HepG2 (cell line): ENCODE results near the gene AARS2. TPM values are rescaled to one million over a fixed set of nuclear protein-coding genes. Genes with fewer than 3 reads are reported as not detected.
A peak's percentile ranks its signal among the peaks of the same experiment; 100 is the strongest.

Experiments
- ATAC-seq: fragments of 200-7000 bp; cut with Tn5 transposase; 3 replicates; pipeline ENCODE4 v1.9.1; 2020; ENCODE audit warnings: mild to moderate bottlenecking, moderate library complexity
- BruUV-seq: library from RNA; stranded (reverse); fragments of 400-500 nt; replicated peaks from 2 replicates; lab custom pipeline; 2021; lab: Mats Ljungman, UMichigan
- CTCF ChIA-PET: fragments of 300-600 bp; formaldehyde crosslinking; extraction: SDS; loops from one replicate; lab custom pipeline; 2021; ENCODE audit warnings: low total read pairs, inconsistent platforms, low intra/inter-chr PET ratio; lab: Yijun Ruan, JAX
- POLR2A ChIA-PET: fragments of 350-600 bp; sonication (Branson Sonifier 250); formaldehyde crosslinking; loops from one replicate; lab custom pipeline; 2020; ENCODE audit warnings: antibody characterized with exemption, inconsistent platforms; lab: Yijun Ruan, JAX
- DNase-seq: peaks from one replicate; pipeline ENCODE4 v3.0.0-alpha.2; 2015; ENCODE audit warnings: low spot score
- FAIRE-seq: peaks from 3 replicates; lab custom pipeline; 2011; peaks lifted over from hg19 to GRCh38; lab: Jason Lieb, UNC
- H2AFZ ChIP-seq: one replicate; pipeline ENCODE4 v1.6.1; 2011; ENCODE audit warnings: low read length, inconsistent platforms
- H3K27ac ChIP-seq: fragments of 300-600 bp; 3 replicates; pipeline ENCODE4 v1.8.0; 2011; ENCODE audit warnings: mixed run types, mild to moderate bottlenecking, mixed read lengths, low read length, inconsistent platforms; ENCODE audit not compliant: insufficient read depth; ENCODE audit errors: extremely low read length
- H3K27me3 ChIP-seq, 2 experiments: fragments of 200-600 bp in 1 of 2; 2 replicates in 1 of 2; 3 replicates in 1 of 2; pipeline versions ENCODE4 v1.6.0 to v1.8.0; 2011; ENCODE audit warnings: low read length in 2 of 2, mild to moderate bottlenecking in 2 of 2, moderate library complexity in 2 of 2, inconsistent platforms in 1 of 2; ENCODE audit not compliant: insufficient read depth in 2 of 2, control insufficient read depth in 1 of 2
- H3K36me3 ChIP-seq, 2 experiments: fragments of 200-600 bp in 1 of 2; replicated peaks in 1 of 2; 2 replicates in 1 of 2; 3 replicates in 1 of 2; pipeline versions ENCODE4 v1.5.1 to v1.8.0; 2011; ENCODE audit warnings: low read length in 2 of 2, inconsistent platforms in 1 of 2; ENCODE audit not compliant: insufficient read depth in 2 of 2, control insufficient read depth in 1 of 2
- H3K4me1 ChIP-seq: 2 replicates; pipeline ENCODE4 v1.5.1; 2012; ENCODE audit warnings: low read length, inconsistent platforms; ENCODE audit not compliant: insufficient read depth
- H3K4me2 ChIP-seq: 2 replicates; pipeline ENCODE4 v1.6.0; 2011; ENCODE audit warnings: low read depth, low read length, inconsistent platforms
- H3K4me3 ChIP-seq, 3 experiments: fragments of 200-600 bp in 1 of 3; sonication (generic), shearing (Covaris generic) in 1 of 3; replicated peaks in 1 of 3; 2 replicates each; pipeline ENCODE4 v1.5.1; 2011 to 2016; ENCODE audit warnings: low read length in 3 of 3, inconsistent platforms in 2 of 3, low read depth in 2 of 3, mild to moderate bottlenecking in 2 of 3, control low read depth in 1 of 3, mixed read lengths in 1 of 3; ENCODE audit not compliant: insufficient read depth in 1 of 3
- H3K79me2 ChIP-seq: one replicate; pipeline ENCODE4 v1.6.1; 2011; ENCODE audit warnings: low read length, inconsistent platforms; ENCODE audit not compliant: insufficient read depth
- H3K9ac ChIP-seq: 2 replicates; pipeline ENCODE4 v1.6.0; 2011; ENCODE audit warnings: mild to moderate bottlenecking, low read depth, low read length, inconsistent platforms; ENCODE audit not compliant: insufficient read depth
- H3K9me3 ChIP-seq: 2 replicates; pipeline ENCODE4 v1.5.1; 2012; ENCODE audit warnings: mild to moderate bottlenecking, low read length
- H4K20me1 ChIP-seq: 2 replicates; pipeline ENCODE4 v1.6.0; 2011; ENCODE audit warnings: inconsistent platforms, mild to moderate bottlenecking, low read length, moderate library complexity; ENCODE audit not compliant: insufficient read depth
- AGO1 ChIP-seq: fragments of 200-400 bp; formaldehyde crosslinking; IDR thresholded peaks from 2 replicates; pipeline ENCODE4 v1.6.1; 2017; ENCODE audit warnings: mild to moderate bottlenecking, low read depth, low read length, moderate library complexity; ENCODE audit not compliant: poor library complexity, severe bottlenecking
- AGO2 ChIP-seq: fragments of 200-400 bp; formaldehyde crosslinking; optimal IDR thresholded peaks from 2 replicates; pipeline ENCODE3; 2017; ENCODE audit warnings: mild to moderate bottlenecking, low read depth, low read length, moderate library complexity
- ATM ChIP-seq: fragments of 450-650 bp; IDR thresholded peaks from 2 replicates; pipeline ENCODE4 v1.7.1; 2017; ENCODE audit warnings: mild to moderate bottlenecking, borderline replicate concordance
- CHD2 ChIP-seq: IDR thresholded peaks from 2 replicates; pipeline ENCODE4 v1.6.1; 2011; ENCODE audit warnings: low read depth, low read length, improper control_type of control experiment
- GABPB1 ChIP-seq: IDR thresholded peaks from 2 replicates; pipeline ENCODE4 v1.6.1; 2016; ENCODE audit warnings: mild to moderate bottlenecking, missing genetic modification reagents, moderate library complexity, missing compliant biosample characterization
- GATA4 ChIP-seq: sonication (generic); IDR thresholded peaks from 2 replicates; pipeline ENCODE4 v1.6.1; 2016; ENCODE audit warnings: antibody characterized with exemption, low read depth, borderline replicate concordance
- KDM1A ChIP-seq: IDR thresholded peaks from 2 replicates; pipeline ENCODE4 v1.6.1; 2016; ENCODE audit warnings: missing compliant biosample characterization
- KDM3A ChIP-seq: IDR thresholded peaks from 2 replicates; pipeline ENCODE4 v1.6.1; 2018; ENCODE audit warnings: low read depth, missing compliant biosample characterization
- KLF6 ChIP-seq: IDR thresholded peaks from 2 replicates; pipeline ENCODE4 v1.8.0; 2016; ENCODE audit warnings: missing biosample characterization, missing genetic modification reagents
- KLF9 ChIP-seq: IDR thresholded peaks from 2 replicates; pipeline ENCODE4 v1.6.1; 2016; ENCODE audit warnings: low read depth
- LCORL ChIP-seq, 2 experiments: fragments of 450-650 bp in 1 of 2; sonication (generic) in 1 of 2; formaldehyde crosslinking in 1 of 2; IDR thresholded peaks; 2 replicates each; pipeline versions ENCODE4 v1.5.0 to v1.6.1; 2017 to 2020; ENCODE audit warnings: antibody characterized with exemption in 1 of 2, missing genetic modification reagents in 1 of 2
- MZF1 ChIP-seq: sonication (generic); formaldehyde crosslinking; IDR thresholded peaks from 2 replicates; pipeline ENCODE4 v1.8.1; 2023; ENCODE audit warnings: mild to moderate bottlenecking, missing genetic modification reagents, borderline replicate concordance
- NBN ChIP-seq: fragments of 450-650 bp; conservative IDR thresholded peaks from 2 replicates; pipeline ENCODE4 v1.6.1; 2017
- NCOR1 ChIP-seq: fragments of 200-600 bp; sonication (generic); IDR thresholded peaks from 2 replicates; pipeline ENCODE4 v1.7.0; 2017; ENCODE audit warnings: antibody characterized with exemption, low read length, borderline replicate concordance
- NFKB2 ChIP-seq: sonication (generic); formaldehyde crosslinking; IDR thresholded peaks from 2 replicates; pipeline ENCODE4 v1.4.0; 2020; ENCODE audit warnings: missing genetic modification reagents, borderline replicate concordance
- POLR2A ChIP-seq, 2 experiments: IDR thresholded peaks; 2 replicates each; pipeline ENCODE4 v1.6.1; 2011; ENCODE audit warnings: low read depth in 2 of 2, low read length in 2 of 2, mild to moderate bottlenecking in 1 of 2, moderate library complexity in 1 of 2; ENCODE audit not compliant: insufficient read depth in 1 of 2
- POLR2AphosphoS2 ChIP-seq: IDR thresholded peaks from 2 replicates; pipeline ENCODE4 v1.6.1; 2011; ENCODE audit warnings: low read depth, low read length, improper control_type of control experiment
- RBFOX2 ChIP-seq: fragments of 200-400 bp; formaldehyde crosslinking; IDR thresholded peaks from 2 replicates; pipeline ENCODE4 v1.6.1; 2017; ENCODE audit warnings: low read depth, mild to moderate bottlenecking, low read length
- SSRP1 ChIP-seq: IDR thresholded peaks from 2 replicates; pipeline ENCODE4 v1.6.1; 2016; ENCODE audit warnings: control low read depth
- STAG1 ChIP-seq: sonication (generic); formaldehyde crosslinking; IDR thresholded peaks from 2 replicates; pipeline ENCODE4 v1.4.0; 2020; ENCODE audit warnings: missing genetic modification reagents
- ZFY ChIP-seq: sonication (generic); formaldehyde crosslinking; IDR thresholded peaks from 2 replicates; pipeline ENCODE4 v1.4.0; 2020; ENCODE audit warnings: missing genetic modification reagents
- ZFYVE20 ChIP-seq: sonication (generic); formaldehyde crosslinking; IDR thresholded peaks from 2 replicates; pipeline ENCODE4 v1.8.0; 2023; ENCODE audit warnings: low read depth, mild to moderate bottlenecking, moderate library complexity, missing genetic modification reagents, borderline replicate concordance
- ZNF234 ChIP-seq: sonication (generic); formaldehyde crosslinking; conservative IDR thresholded peaks from 2 replicates; pipeline ENCODE4 v1.5.1; 2020; ENCODE audit warnings: mild to moderate bottlenecking, missing genetic modification reagents
- ZNF629 ChIP-seq: sonication (generic); formaldehyde crosslinking; conservative IDR thresholded peaks from 2 replicates; pipeline ENCODE4 v1.5.0; 2020; ENCODE audit warnings: missing genetic modification reagents
- WGBS: methylation state at CpG from one replicate; pipeline ENCODE4 v1.1.6; 2017; ENCODE audit warnings: low lambda C conversion rate; 5-methylcytosine and 5-hydroxymethylcytosine counted together
- in situ Hi-C: cut with HindIII; loops from 2 replicates; pipeline ENCODE4 v1.10.0; 2017; ENCODE audit warnings: low pct_unique_long_range_greater_than_20kb; ENCODE audit not compliant: extremely low pct_ligation_motif_present
- intact Hi-C: fragments of 100-400 bp; cut with micrococcal nuclease; formaldehyde crosslinking; loops from one replicate; pipeline ENCODE4 v1.10.0; 2022; ENCODE audit not compliant: unreplicated experiment
- polyA plus RNA-seq, 8 experiments: library from polyadenylated mRNA; depleted of rRNA in 3 of 8; stranded (reverse) in 7 of 8; unstranded in 1 of 8; fragments of >200 nt; fragmentation: Illumina TruSeq in 4 of 8; extraction: Trizol in 4 of 8; gene quantifications; 2 replicates each; pipeline versions ENCODE4 v1.2.1 to v1.2.3, GENCODE V29; 2011 to 2016; ENCODE audit warnings: low read depth in 4 of 8, missing spikeins in 1 of 8, mixed read lengths in 1 of 8; ENCODE audit not compliant: insufficient read depth in 1 of 8
- total RNA-seq, 5 experiments: library from RNA; depleted of rRNA; stranded (reverse); fragments of >200 nt; fragmentation: Illumina TruSeq; extraction: Trizol; gene quantifications; 2 replicates each; pipeline ENCODE4 v1.2.3, GENCODE V29; 2016; ENCODE audit warnings: low read depth in 1 of 5

The AARS2 gene
- total and polyA plus RNA-seq, 2 of the 13 experiments (the other 11 are each of a cell fraction or from before 2014, with no cell fraction given): 7.5 to 24.1 TPM

DNA sequence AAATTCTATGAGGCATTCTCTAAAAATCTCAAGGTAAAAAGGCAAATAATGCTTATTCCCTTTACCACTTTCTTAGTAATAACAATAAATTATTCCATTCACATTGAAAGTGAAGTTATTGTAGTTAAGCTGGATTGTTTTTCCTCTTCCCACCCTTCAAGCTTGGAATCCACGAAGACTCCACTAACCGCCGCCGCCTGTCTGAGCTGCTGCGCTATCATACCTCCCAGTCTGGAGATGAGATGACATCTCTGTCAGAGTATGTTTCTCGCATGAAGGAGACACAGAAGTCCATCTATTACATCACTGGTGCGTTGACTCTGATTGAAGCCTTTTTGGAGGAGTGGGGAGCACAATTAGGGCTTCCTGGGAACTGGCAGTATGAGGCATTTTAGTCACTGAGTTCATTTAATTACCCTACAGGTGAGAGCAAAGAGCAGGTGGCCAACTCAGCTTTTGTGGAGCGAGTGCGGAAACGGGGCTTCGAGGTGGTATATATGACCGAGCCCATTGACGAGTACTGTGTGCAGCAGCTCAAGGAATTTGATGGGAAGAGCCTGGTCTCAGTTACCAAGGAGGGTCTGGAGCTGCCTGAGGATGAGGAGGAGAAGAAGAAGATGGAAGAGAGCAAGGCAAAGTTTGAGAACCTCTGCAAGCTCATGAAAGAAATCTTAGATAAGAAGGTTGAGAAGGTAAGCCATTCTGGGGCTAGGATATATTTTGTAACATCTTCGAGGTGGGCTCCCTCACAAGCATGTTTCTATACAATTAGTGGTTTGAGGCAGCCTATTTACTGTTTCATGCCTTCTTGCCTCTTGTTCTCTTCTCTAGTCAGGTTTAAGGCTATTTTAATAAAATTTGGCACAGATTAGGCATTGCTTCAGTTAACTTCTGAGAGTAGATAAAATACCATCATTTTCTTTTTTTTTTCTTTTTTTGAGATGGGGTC is 61.3 kb downstream of the AARS2 start (continued):
- TF ChIP-seq NFKB2 (CRISPR knock-in tag) (no peak), KDM3A (no peak), ZFY (no peak), GABPB1 (CRISPR knock-in tag) (no peak), KDM1A (CRISPR knock-in tag) (no peak), ATM (no peak), LCORL (IDR thresholded peaks at IDR 0.05) (no peak), LCORL (CRISPR knock-in tag; IDR thresholded peaks at IDR 0.05) (no peak), MZF1 (CRISPR knock-in tag) (no peak)

DNA sequence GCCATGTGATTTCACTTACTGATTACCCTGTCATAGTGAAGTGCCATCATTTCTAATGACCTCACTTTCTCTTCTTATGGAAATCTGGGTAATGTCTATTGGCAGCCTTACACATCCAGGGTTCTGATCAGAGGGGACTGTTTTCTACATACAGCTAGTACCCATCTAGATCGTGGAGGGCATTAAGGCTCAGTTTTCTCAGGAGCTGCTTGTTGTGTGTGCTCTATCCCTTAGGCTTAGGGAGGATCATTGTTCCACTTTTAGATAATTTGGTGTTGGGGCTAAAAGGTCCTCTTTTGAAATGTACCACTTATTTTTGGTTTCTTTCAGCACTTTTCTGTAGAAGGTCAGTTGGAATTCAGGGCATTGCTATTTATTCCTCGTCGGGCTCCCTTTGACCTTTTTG is 62.4 kb downstream of the AARS2 start:
- in situ Hi-C loops: no loop called here

More for the DNA sequence above, 62.4 kb downstream of the AARS2 start:
- no peak overlapping the region for H3K27ac ChIP-seq
- H3K79me2 ChIP-seq: peaks cover 58% of the 10 kb centered on the region
- POLR2A ChIA-PET: no interaction called here
- H3K4me3 ChIP-seq: no peak overlapping the region; a peak in 1 of 6 replicates
- H3K4me1 ChIP-seq: peaks cover 73% of the 10 kb centered on the region
- H3K9ac ChIP-seq: no peak overlapping the region
- 86% methylated on average over 3 of the region's 3 CpGs for WGBS
- BruUV-seq: no TSS peak
- H3K27me3 ChIP-seq: no peaks in the 10 kb centered on the region; a peak in 1 of 5 replicates
- CTCF ChIA-PET: no interaction called here
- H4K20me1 ChIP-seq: peaks cover 85% of the 10 kb centered on the region
- DNase-seq (no peak), ATAC-seq (no peak), FAIRE-seq (no peak)
- intact Hi-C loops: loop anchor here (5.0 kb wide), 1 partner anchor 153 kb away; no protein-coding TSS in a partner anchor
- H3K9me3 ChIP-seq: no peaks in the 10 kb centered on the region
- H2AFZ ChIP-seq: no peak overlapping the region
- peaks cover 45 to 71% of the 10 kb centered on the region in 2 experiments for H3K36me3 ChIP-seq
- H3K4me2 ChIP-seq: peak overlapping the region; percentile 13; the same call in 1 of the 2 replicates
- TF ChIP-seq ZNF629 (CRISPR knock-in tag): no peak
- no peak for TF ChIP-seq KLF6 (CRISPR knock-in tag)
- TF ChIP-seq RBFOX2: peak; percentile 61
- TF ChIP-seq ZNF234 (CRISPR knock-in tag): no peak
- TF ChIP-seq ZFYVE20 (CRISPR knock-in tag): no peak
- TF ChIP-seq POLR2A (IDR thresholded peaks at IDR 0.05; ENCODE audit: insufficient read depth in 1 of 2, low read depth in 2 of 2, low read length in 2 of 2): peak in 1 of 2 experiments; percentile 60; a peak in 2 of 4 replicates
- no peak for TF ChIP-seq STAG1 (CRISPR knock-in tag)
- no peak for TF ChIP-seq CHD2
- 0 out of 2 replicates have a peak, but pooled peaks have one; percentile 7 for TF ChIP-seq GATA4
- no peak for TF ChIP-seq KLF9
- peak; percentile 85 for TF ChIP-seq AGO1
- TF ChIP-seq NCOR1: no peak
- TF ChIP-seq AGO2: peak; percentile 46
- TF ChIP-seq NBN: no peak
- 0 out of 2 replicates have a peak, but pooled peaks have one; percentile 24 for TF ChIP-seq SSRP1
- TF ChIP-seq POLR2AphosphoS2: peak; percentile 83
